GM19023 (cell line): ENCODE data around the gene TCTN1.
"Not testable (repeated sequence)": the region's sequence is repeated elsewhere in the genome, so short reads cannot be mapped to it uniquely, and the experiment has no call there.

ENCODE experiments used
- ATAC-seq: cut with Tn5 transposase; IDR thresholded peaks from one replicate; pipeline ENCODE4 v1.9.1; 2021; ENCODE audit warnings: mild to moderate bottlenecking, moderate library complexity; ENCODE audit not compliant: unreplicated experiment

The TCTN1 gene

DNA sequence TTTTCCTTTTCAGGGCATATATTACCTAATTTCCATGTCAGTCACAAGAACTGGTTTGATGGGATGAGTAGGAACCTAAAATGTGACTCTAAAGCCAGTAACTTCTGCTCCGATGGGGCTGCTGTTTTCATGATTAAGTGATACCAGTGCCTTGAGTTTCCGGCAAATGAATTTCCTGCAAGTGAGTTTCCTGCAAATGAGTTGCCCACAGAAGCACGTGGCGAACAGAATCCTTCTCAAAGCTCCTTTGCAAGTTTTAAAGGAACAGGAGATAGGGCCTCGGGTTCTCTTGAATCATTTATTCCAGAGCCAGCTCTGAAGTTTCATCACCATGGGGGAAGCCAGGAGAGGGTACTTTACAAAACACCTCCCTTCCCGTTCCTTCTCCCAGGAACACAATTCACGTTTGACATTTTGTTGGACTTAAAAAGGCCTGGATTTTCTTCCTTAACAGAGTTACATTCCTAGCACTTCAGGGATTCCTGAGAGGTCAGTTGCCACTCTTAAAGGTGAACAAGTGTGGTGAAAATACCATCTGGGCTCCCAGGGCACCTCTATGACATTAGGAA lies 28.6 kb upstream of the TCTN1 start:
- no peak for ATAC-seq

DNA sequence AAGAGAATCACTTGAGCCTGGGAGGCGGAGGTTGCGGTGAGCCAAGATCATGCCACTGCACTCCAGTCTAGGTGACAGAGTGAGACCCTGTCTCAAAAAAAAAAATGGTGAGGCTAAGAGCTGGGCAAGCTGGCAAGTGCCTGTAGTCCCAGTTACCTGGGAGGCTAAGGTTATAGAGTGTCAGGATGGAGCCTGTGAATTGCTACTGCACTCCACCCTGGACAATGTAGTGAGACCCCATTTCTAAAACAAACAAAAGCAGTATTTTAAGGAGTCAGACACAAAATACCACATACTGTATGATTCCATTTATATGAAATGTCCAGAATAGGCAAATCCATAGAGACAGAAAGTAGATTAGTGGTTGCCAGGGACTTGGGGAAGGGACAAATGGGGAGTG lies 26.8 kb upstream of the TCTN1 start:
- ATAC-seq: not testable (repeated sequence)

DNA sequence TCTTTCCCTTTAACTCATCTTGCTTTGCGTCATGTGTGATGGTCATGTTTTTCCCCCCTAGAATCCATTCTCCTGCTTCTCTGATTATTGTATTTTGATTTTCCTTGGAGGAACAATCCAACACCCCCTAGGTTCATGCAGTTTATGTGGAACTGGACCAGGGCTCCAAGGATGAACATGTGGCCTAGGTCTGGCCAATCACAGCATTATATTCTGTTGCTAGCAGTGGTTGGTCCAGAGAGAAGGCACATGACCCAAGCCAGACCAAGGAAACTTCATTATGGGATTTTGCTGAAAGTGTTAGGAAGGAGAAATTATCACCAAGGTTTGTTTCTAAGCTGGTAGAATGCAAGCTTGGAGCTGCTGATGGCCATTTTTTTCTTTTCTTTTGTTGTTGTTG lies 23.9 kb upstream of the TCTN1 start:
- no peak for ATAC-seq

DNA sequence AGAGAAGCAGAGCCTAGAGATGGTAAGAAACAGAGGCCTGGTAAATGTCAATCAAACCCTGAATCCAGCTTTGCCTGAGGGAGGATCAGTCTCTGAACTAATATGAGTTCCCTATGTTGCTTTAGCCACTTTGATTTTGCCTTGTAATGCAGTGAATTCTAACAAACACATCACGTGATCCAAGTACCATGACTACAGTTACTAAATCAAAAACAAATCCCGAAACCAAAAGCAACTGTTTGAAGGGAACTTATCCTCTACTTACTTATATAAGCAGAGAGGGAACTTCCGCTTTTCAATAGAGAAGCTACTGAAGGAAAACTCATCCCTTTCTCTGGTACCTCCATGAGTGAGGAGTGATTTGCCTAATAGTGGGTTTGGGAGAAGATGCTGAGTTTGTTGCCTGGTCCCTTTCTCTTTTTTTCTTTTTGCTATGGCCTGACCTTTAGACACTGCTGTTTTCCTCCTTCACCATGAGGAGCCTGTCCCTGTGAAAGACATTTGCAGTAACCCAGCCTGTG lies 23.1 kb upstream of the TCTN1 start:
- no peak for ATAC-seq

DNA sequence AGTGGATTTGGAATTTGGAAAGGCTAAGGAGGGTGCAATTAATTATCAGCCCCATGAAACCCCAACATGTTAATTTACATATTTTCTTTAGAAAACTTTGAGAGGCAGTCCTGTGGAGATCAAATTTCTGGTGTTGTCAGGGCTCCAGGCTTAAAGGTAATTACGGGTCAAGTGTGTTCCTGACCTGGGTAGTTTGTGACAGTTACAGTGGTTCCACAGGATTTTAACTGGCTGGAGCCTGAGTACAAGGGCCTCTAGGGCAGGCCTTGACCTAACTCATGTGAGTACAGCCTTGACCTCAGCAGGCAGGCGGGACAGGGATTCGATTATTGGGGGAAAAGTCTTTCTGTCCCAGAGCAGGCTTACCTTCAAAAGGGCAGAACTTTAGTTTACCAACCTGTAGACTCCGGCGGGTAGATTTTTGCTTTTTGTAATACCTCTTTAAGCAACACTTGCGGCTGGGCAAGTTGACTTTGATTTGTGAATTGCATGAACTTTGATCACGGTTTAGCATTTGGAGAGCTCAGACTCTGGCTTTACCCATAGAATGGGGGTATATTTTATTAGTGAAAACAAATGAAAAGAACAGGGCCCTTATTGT lies 22.4 kb upstream of the TCTN1 start:
- ATAC-seq: no peak

DNA sequence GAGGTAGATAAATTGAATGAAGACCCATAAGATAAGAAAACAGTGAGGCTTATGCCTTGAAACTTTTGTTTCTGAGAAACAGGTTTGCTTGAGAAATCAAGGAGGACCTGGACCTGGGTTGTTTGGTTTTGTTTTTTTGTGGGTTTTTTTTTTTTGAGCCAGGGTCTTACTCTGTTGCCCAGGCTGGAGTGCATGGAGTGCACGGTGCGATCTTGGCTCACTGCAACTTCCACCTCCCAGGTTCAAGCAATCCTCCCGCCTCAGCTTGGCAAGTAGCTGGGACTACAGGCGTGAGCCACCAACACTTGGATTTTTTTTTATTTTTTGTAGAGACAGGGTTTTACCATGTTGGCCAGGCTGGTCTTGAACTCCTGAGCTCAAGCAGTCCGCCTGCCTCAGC lies 21.9 kb upstream of the TCTN1 start:
- ATAC-seq: no peak

DNA sequence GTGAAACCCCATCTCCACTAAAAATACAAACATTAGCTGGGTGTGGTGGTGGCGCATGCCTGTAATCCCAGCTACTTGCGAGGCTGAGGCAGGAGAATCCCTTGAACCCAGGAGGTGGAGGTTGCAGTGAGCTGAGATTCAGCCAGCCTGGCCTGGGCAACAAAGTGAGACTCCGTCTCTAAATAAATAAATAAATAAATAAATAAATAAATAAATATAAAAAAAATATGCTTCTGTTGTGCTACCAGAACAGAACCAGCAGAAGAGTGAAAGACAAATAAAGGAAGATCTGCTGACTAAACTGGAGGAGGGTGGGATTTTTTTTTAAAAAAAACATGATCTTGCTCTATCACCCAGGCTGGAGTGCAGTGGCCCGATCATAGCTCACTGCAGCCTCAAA lies 21.0 kb upstream of the TCTN1 start:
- not testable (repeated sequence) for ATAC-seq

DNA sequence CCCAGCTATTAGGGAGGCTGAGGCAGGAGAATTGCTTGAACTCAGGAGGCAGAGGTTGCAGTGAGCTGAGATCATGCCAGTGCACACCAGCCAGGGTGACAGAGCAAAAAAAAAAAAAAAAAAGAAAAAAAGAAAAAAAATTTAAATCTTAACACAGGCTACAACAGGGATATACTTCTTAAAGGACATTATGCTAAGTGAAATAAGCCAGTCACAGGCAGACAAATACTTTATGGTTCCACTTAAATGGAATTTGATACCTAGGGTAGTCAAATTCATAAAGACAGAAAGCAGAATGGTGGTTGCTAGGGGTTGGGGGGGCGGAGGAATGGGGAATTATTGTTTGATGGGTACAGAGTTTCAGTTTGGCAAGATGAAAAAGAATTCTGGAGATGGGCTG lies 16.0 kb upstream of the TCTN1 start:
- no peak for ATAC-seq

DNA sequence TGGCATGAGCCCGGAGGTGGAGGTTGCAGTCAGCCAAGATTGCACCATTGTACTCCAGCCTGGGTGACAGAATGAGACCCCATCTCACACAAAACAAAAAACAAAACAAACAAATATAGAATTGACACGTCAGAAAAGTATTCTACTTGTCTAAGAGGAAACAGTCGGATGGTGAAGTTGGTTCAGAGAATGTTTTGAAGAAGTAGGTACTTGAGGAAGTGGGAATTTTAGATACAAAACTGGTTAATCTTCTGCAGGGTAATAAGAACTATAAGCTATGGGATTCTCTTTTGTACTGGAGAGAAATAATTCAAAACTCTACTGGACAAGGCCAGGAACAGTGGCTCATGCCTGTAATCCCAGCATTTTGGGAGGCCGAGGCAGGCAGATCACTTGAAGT lies 14.6 kb upstream of the TCTN1 start:
- ATAC-seq: no peak

DNA sequence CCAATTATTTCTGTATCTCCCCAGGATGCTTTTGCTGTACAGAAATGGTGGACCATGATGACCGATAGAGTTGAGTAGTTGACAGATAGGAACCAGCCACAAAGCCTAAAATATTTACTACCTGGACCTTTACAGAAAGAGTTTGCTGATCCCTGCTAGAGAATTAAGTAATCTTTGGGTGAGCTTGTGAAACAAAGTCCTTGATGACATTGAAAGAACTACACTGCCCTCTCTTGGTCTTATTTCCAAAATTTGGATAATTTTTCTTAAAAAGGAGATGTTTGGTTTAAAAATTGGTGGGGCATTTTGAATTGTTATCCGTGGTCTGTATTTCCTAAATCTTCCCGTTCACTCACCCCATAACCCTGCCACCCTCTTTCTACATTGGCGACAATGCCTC lies 13.7 kb upstream of the TCTN1 start:
- ATAC-seq: no peak

DNA sequence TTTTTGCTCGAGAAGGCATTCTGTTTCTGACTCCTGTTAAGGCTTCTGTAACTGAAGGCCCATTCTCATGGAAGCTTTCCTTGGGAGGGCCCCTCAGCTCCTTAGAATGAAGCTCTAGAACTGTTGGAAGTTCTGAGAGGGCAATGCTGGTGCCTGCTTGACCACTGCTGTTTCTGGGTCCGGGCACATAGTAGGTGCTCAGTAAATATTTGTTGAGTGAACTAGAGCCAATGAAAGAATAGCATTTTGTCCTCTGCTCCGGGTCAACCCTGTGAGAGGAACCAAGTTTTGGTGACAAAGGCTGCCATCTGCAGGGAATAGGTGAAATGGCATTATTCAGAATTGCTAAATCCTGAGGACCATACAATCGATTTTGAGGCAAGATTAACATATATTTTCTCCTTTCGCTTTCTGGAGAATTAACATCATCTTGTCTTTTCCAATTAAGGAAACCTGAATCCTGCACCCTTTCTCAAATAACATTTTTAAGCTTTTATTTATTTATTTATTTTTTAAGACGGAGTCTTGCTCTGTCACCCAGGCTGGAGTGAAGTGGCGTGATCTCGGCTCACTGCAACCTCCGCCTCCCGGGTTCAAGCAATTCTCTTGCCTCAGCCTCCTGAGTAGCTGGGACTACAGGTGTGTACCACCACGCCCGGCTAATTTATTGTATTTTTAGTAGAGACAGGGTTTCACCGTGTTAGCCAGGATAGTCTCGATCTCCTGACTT lies 11.7 kb upstream of the TCTN1 start:
- ATAC-seq: not testable (repeated sequence)

DNA sequence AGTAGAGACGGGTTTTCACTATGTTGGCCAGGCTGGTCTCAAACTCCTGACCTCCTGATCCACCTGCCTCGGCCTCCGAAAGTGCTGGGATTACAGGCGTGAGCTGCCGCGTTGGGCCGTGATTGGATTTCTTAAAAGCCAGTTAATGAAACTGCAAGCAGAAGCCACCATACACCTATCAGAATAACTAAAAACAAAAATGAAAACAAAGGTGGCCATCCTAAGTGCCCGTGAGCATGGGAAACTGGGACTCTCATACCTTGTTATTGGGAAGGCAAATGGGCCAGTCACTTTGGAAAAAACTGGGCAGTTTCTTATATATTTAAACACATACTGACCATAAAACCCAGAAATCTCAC lies 7.7 kb upstream of the TCTN1 start:
- no peak for ATAC-seq

DNA sequence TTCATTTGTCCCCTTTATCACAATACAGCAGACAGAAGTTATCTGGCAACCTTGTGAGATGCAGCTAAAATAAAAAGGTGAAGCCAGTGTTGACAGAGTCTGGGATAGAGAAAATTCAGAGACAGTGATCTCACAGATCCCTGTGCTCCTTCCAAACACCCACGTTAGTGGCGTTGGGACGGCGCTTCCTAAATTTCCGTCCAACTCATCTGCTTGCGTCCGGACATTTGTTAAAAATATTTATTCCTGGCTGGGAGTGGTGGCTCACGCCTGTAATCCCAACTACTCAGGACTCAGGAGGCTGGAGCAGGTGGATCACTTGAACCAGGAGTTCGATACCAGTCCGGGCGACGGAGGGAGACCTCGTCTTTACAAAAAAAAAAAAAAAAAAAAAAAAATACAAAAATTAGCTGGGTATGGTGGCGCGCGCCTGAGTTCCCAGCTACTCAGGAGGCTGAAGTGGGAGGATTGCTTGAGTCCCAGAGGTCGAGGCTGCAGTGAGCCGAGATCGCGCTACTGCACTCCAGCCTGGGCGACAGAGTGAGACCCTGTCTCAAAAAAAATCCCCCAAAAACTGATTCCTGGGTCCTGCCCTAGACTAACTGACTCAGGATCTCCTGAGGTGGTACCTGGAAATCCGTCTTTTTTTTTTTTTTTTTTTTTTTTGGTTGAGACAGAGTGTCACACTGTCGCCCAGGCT lies 708 bp upstream of the TCTN1 start:
- ATAC-seq: no peak

DNA sequence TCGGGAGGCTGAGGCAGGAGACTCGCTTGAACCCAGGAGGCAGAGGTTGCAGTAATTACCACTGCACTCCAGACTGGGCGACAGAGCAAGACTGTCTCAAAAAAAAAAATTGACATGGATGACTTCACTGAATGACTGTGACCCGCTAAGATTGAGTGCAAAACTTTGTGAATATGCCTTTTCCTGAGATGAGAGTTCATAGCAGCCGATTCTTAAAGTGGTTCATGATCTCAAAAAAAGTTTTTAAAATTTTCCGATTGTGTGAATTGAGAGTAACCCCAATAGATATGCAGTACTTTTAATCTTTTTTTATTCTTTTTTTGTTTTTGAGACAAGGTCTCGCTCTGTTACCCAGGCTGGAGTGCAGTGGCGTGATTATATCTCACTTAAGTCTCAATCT lies 1.2 kb downstream of the TCTN1 start:
- ATAC-seq: no peak

DNA sequence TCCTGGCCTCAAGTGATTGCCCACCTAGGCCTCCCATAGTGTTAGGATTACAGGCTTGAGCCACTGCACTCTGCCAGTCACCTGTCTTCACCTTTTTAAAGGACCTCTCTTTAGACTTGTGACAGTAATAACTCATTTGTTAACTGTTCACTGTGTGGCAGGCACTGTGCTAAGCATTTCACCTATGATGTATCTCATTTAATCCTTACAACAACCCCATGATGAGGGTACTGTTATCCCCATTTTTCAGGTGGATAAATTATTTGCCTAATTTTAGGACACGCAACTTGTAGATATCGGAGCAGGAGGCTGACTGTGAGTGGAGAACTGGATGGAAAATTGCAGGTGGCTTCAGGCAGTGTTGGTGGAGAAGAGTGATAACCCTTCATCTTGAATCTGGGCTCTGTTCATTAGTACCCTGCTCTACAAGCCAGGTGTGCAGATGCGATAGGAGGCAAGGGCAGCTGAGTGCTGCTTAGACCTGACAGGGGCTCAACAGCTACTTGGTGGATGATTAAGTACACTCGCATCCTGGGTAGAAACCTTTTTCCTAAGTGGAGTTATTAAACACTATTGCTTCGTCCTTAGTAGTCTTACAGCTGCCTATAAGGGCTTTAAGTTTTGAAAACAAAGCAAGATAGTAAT lies 2.7 kb downstream of the TCTN1 start:
- no peak for ATAC-seq

DNA sequence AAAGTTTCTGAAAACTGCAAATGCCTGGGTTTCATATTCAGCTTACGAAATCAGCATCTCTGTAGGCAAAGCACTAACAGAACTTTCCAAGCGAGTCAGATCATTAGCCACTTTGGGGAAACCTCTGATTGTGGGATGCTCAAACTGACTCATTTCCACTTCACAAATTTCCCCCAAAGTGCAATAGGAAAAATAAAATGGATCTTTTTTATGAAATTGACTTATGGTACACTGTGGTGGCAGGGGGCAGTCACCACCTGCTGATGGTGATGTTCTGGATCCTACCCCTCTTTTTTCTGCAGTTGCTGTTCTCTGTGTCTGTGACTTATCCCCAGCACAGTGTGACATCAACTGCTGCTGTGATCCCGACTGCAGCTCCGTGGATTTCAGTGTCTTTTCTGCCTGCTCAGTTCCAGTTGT lies 5.6 kb downstream of the TCTN1 start:
- peak; percentile 52 for ATAC-seq

DNA sequence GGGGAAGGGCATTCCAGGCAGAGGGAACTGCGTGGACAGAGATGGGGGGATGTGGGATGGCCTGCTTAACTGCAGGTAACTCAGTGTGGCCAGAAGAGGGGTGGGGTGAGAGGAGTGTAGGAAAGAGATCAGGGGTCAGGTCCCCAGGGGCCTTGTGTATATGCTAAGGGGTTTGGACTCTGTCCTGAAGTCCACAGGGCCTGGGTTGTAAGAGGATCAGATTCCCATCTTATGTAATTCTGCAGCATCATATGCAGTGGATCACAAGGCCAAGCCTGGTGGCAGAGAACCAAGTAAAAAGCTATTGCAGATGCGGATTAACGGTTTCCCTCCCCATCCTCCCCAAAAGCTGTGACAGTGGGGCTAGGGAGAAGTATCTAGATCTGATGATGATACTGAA lies 8.7 kb downstream of the TCTN1 start:
- ATAC-seq: no peak

DNA sequence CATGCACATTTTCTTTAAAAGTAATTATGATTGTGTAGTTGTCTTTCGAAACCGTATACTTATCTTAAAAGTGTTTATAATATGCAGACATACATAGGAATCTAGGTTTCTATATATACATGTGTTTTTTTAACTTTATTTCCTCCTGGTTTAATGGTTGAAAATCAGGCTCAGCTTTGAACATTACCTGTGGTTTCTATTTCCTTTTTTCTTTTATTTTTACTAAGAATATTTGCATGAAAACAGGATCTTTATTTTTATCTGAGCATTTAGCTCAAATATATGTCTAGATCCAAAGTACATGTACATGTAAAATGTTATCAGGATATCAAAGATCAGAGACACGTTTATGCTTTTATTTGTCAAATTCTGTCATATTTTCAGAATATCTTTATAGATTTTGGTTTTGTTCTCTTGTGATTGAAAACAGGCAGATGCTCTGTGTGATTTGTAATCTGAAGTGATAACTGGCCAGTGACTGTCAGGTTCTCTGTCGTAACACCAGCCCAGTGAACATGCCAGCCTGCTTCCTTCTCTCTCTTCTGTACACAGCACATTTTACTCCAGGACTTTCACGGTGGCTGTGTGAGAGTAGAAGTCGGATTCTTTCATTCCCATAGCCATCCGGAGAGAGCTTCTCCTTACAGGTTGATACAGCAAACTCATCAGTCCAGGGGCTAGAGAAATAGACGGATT lies 13.7 kb downstream of the TCTN1 start:
- no peak for ATAC-seq

DNA sequence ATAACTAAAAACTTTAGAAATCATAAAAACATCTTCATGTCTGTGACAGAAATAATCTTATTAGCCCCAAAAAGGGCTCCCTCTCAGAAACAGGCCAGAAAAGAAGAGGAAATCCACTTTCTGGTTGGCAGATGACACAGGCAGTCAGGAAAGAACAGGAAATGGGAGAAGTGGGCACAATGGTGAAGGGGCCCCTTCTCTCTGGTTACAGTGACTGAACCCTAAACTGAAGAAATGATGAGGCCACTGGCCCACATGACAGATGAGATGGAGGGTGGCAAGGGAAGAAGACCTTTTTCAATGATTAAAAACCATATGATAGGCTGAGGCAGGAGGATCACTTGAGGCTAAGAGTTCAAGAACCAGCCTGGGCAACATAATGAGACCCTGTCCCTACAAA lies 21.1 kb downstream of the TCTN1 start:
- no peak for ATAC-seq

DNA sequence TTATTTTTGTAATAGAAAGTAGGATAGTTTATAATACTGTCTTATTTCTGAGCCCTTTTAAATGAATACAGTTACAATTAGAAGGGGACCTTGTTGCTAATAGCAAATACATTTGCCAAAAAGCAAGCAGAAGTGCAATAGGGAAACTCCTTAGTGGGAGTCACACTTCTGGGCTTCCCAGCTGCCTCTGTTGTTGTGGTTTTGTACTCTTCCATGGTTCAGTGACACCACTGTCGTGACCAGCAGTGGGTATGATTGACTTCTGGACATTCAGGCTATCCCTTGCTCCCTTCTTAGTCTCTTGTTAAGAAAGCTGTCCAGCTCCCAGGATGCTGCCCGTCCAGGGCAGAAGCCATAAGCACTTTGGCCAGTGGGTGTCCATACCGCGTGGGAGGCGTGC lies 22.6 kb downstream of the TCTN1 start:
- ATAC-seq: no peak
